KMS-11 (cell line): ENCODE data around the gene FHOD3.

Source experiments
- H2AFZ ChIP-seq: fragments of 200-600 bp; sonication (generic); 2 replicates; pipeline ENCODE4 v1.6.1; 2016; ENCODE audit warnings: antibody characterized with exemption, mixed run types, low read depth
- H3K27ac ChIP-seq: fragments of 200-600 bp; sonication (generic); 2 replicates; pipeline ENCODE4 v1.6.1; 2016; ENCODE audit warnings: mild to moderate bottlenecking, mixed run types
- H3K27me3 ChIP-seq: fragments of 200-600 bp; sonication (generic); 2 replicates; pipeline ENCODE4 v1.6.1; 2017; ENCODE audit warnings: mild to moderate bottlenecking, low read depth, mixed run types, moderate library complexity; ENCODE audit not compliant: insufficient read depth
- H3K36me3 ChIP-seq: fragments of 200-600 bp; sonication (generic); 2 replicates; pipeline ENCODE4 v1.6.1; 2017; ENCODE audit warnings: mild to moderate bottlenecking, mixed run types; ENCODE audit not compliant: insufficient read depth
- H3K4me1 ChIP-seq: fragments of 200-600 bp; sonication (generic); 2 replicates; pipeline ENCODE4 v1.6.1; 2016; ENCODE audit warnings: mild to moderate bottlenecking, low read depth, mixed run types; ENCODE audit not compliant: poor library complexity, severe bottlenecking
- H3K4me2 ChIP-seq: fragments of 200-600 bp; sonication (generic); 2 replicates; pipeline ENCODE4 v1.7.0; 2016; ENCODE audit warnings: mild to moderate bottlenecking, mixed run types
- H3K4me3 ChIP-seq: fragments of 200-600 bp; sonication (generic); IDR thresholded peaks from 2 replicates; pipeline ENCODE4 v1.6.1; 2017; ENCODE audit warnings: low read depth, low read length, mixed read lengths; ENCODE audit not compliant: insufficient read depth
- H3K79me2 ChIP-seq: fragments of 200-600 bp; sonication (generic); 2 replicates; pipeline ENCODE4 v1.6.1; 2016; ENCODE audit warnings: low read depth, mixed run types; ENCODE audit not compliant: insufficient read depth
- H3K9ac ChIP-seq: fragments of 200-600 bp; sonication (generic); 2 replicates; pipeline ENCODE4 v1.6.1; 2016; ENCODE audit warnings: mild to moderate bottlenecking, mixed run types
- H4K20me1 ChIP-seq: fragments of 200-600 bp; sonication (generic); 2 replicates; pipeline ENCODE4 v1.6.1; 2016; ENCODE audit warnings: mild to moderate bottlenecking, mixed run types; ENCODE audit not compliant: insufficient read depth
- CTCF ChIP-seq: fragments of 200-600 bp; sonication (generic); conservative IDR thresholded peaks from 2 replicates; pipeline ENCODE4 v1.6.1; 2017; ENCODE audit warnings: low read depth, mild to moderate bottlenecking, antibody characterized with exemption, low read length, moderate library complexity, mixed read lengths

FHOD3 gene

GRCh38 chr18:36600548-36600947 is 303.0 kb downstream of the FHOD3 start:
- Histone ChIP-seq H3K9ac (no peak overlapping the region), H3K27ac (no peak overlapping the region), H3K27me3 (no peaks in the 10 kb centered on the region), H4K20me1 (no peaks in the 10 kb centered on the region), H3K79me2 (no peaks in the 10 kb centered on the region), H3K4me1 (no peaks in the 10 kb centered on the region), H2AFZ (no peak overlapping the region), H3K36me3 (no peaks in the 10 kb centered on the region), H3K4me3 (no peak overlapping the region), H3K4me2 (no peak overlapping the region)
- no peak for TF ChIP-seq CTCF

- no peak overlapping the region for H3K9ac ChIP-seq
- H3K79me2 ChIP-seq = no peaks in the 10 kb centered on the region
- no peaks in the 10 kb centered on the region for H3K36me3 ChIP-seq
- H3K4me2 ChIP-seq = no peak overlapping the region
- no peak overlapping the region for H2AFZ ChIP-seq
- H3K27me3 ChIP-seq = no peaks in the 10 kb centered on the region
- H3K4me1 ChIP-seq = no peaks in the 10 kb centered on the region
- no peak overlapping the region for H3K27ac ChIP-seq
- H3K4me3 ChIP-seq = no peak overlapping the region
- no peaks in the 10 kb centered on the region for H4K20me1 ChIP-seq
- TF ChIP-seq CTCF = no peak
Measured at GRCh38 chr18:36601316-36601715, 303.8 kb downstream of the FHOD3 start.

GRCh38 chr18:36602071-36602470 is 304.6 kb downstream of the FHOD3 start:
- no peak overlapping the region for H3K4me2 ChIP-seq
- no peak overlapping the region for H2AFZ ChIP-seq
- H3K27ac ChIP-seq = no peak overlapping the region
- H3K9ac ChIP-seq = no peak overlapping the region
- no peak for TF ChIP-seq CTCF
- no peaks in the 10 kb centered on the region for H3K36me3 ChIP-seq
- no peaks in the 10 kb centered on the region for H3K27me3 ChIP-seq
- no peaks in the 10 kb centered on the region for H3K4me1 ChIP-seq
- no peak overlapping the region for H3K4me3 ChIP-seq
- no peaks in the 10 kb centered on the region for H4K20me1 ChIP-seq
- H3K79me2 ChIP-seq = no peaks in the 10 kb centered on the region

GRCh38 chr18:36602620-36603019 is 305.1 kb downstream of the FHOD3 start:
- no peaks in the 10 kb centered on the region for H3K27me3 ChIP-seq
- no peak overlapping the region for H2AFZ ChIP-seq
- H3K4me1 ChIP-seq = no peaks in the 10 kb centered on the region

More at GRCh38 chr18:36602620-36603019, 305.1 kb downstream of the FHOD3 start:
- Histone ChIP-seq H3K36me3 (no peaks in the 10 kb centered on the region), H3K9ac (no peak overlapping the region), H3K79me2 (no peaks in the 10 kb centered on the region), H3K27ac (no peak overlapping the region), H3K4me2 (no peak overlapping the region), H4K20me1 (no peaks in the 10 kb centered on the region), H3K4me3 (no peak overlapping the region)
- no peak for TF ChIP-seq CTCF
